ENCODE measurements around the gene MDFI.

MDFI gene

DNA sequence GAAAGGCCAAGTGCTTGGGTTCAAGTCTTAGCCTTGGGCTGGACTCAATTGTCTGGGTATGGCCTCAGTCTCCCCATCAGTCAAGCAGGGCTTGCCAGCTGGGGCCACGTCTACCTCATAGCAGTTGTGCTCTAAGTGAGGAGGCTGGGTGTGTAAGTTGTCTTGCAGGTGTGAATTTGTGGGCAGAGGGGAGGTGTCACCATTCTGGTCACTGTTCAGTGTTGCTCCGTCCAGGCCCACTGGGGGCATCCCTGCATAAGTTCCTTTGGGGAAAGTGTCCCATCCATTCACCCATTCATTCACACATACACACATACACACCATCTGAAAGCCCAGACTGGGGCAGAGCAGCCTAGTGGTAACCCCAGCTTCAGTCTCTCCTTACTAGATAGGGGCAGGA lies 60.8 kb downstream of the MDFI start:
- peaks cover 3% of the 10 kb centered on the region for H3K4me1 Mint-ChIP-seq
- no peak overlapping the region for H3K27ac Mint-ChIP-seq
- H3K27me3 Mint-ChIP-seq: no peaks in the 10 kb centered on the region
- H3K4me3 Mint-ChIP-seq: no peak overlapping the region
- H3K36me3 Mint-ChIP-seq (ENCODE audit: low read depth): no peaks in the 10 kb centered on the region
- ATAC-seq: no peak
- no peak for DNase-seq
- no peaks in the 10 kb centered on the region for H3K9me3 Mint-ChIP-seq

DNA sequence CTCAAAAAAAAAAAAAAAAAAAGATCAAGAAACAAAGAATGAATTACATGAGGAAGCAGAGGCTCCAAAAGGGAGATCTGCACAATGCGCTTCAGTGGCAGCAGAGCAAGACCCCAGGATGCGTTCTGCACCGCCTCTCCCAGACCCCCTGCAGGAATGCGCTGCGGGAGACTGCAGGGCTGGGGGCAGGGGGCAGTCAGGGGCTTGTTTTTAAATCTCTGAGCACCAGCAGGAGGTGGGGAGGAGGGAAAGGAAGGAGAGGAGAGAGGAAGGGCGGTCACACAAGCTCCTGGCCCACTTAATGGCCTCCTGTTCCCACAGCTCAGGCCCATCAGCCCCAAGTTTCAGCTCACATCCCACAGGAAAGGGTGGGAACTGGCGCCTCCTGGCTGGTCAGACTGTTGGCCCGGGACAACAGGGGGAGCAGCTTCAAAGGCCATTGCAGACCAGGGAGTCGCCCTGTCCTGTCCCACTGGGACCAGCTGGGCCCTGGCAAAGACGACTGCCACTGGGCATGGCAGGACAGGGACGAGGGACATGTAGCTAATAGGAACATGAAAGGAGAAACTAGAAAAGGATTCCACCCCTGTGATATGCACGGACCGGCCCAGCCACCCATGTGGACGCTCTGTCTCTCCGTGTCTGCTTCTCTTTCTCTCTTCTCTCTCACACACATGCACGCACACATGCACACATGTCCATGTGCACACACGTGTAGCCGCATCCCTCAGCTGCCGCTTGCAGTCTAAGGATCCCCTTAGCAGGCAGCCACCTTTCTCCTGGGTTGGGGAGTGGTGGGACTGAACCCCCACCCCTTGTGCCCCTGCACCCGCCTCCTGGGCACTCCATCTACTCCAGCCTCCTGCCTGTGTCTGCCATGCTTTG lies 62.4 kb downstream of the MDFI start:
- no peak overlapping the region for H3K27ac Mint-ChIP-seq

DNA sequence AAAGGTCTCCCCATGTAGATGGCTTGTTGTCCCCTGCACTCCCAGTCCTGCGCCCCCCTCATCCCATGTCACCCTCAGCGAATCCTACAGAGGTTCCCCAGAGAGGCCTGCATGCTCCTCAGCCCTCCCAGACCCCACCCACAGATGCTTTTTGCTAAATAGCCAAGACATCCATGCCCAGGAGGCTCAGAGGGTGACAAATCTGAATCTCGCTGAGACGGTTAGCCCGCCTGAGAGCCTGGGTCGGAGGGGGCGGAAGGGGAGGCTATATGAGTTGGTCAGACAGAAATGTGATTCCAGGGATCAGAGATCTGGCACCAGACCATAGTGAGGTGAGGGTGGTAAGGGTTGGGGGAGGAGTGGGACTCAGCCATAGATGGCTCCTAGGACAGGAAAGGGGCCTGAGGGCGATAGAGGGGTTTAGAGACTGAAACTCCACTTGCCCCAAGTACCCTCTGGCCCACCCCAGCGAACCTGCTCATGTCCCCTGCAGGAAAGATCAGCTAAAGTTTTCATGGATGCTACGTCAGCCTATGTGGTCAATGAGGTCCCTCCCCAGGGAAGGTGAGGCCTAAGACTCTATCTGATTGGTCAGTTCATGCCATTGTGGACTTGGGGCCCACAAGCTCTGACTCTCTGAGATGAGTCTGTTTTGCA lies 63.9 kb downstream of the MDFI start:
- Mint-ChIP-seq H3K27ac (no peak overlapping the region), H3K9me3 (no peaks in the 10 kb centered on the region), H3K4me3 (no peak overlapping the region), H3K27me3 (no peaks in the 10 kb centered on the region), H3K36me3 (ENCODE audit: low read depth) (no peaks in the 10 kb centered on the region), H3K4me1 (peaks cover 30% of the 10 kb centered on the region)
- no peak for DNase-seq
- ATAC-seq: no peak

More for the DNA sequence above, 62.4 kb downstream of the MDFI start:
- H3K4me3 Mint-ChIP-seq: no peak overlapping the region
- H3K9me3 Mint-ChIP-seq: no peaks in the 10 kb centered on the region
- peaks cover 15% of the 10 kb centered on the region for H3K4me1 Mint-ChIP-seq
- DNase-seq (no peak), ATAC-seq (no peak)
- H3K36me3 Mint-ChIP-seq (ENCODE audit: low read depth): no peaks in the 10 kb centered on the region
- no peaks in the 10 kb centered on the region for H3K27me3 Mint-ChIP-seq

DNA sequence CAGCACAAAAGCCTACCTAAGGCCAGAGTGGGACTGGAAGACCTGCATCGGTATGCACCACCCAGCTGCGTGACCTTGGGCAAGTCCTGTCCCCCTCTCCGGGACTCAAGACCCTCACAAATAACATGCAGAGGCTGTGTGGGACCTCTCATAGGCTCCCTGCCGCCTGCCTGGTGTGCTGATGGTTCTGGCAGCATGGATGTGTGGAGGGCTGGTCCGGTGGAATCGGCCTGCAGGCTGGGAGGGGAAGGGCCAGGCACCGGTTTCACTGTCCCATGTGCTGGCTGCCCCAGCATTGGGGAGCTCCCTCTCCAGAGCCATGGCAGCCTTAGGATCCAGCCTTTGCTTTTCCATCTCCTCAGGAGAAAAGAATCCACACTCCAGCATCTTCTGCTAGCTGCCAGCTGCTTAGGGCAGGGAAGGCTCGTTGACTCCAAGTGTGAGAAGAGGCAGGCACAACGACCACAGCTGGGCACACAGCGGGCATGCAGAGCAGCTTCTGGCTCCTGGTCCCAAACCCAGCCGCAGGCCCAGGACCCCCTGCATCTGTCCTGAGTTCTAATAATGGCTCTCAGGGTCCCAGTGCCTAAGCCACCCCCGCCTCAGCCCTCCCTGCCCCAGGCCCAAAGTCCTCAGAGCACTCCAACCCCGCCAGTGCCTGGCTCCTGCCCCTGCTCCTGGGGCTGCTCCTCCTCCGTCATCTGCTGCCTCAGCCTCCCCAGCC lies 64.7 kb downstream of the MDFI start:
- no peaks in the 10 kb centered on the region for H3K36me3 Mint-ChIP-seq (ENCODE audit: low read depth)
- no peak for ATAC-seq
- H3K27ac Mint-ChIP-seq: no peak overlapping the region
- H3K4me1 Mint-ChIP-seq: peaks cover 38% of the 10 kb centered on the region
- H3K9me3 Mint-ChIP-seq: no peaks in the 10 kb centered on the region
- no peaks in the 10 kb centered on the region for H3K27me3 Mint-ChIP-seq
- no peak for DNase-seq
- no peak overlapping the region for H3K4me3 Mint-ChIP-seq

Measured in activated naive CD8-positive, alpha-beta T cell treated with anti-CD3 and anti-CD28 coated beads, Interleukin-2, amount 50 U/mL, for 24 hours (primary cell).